Stimulated activated CD4-positive, alpha-beta T cell treated with anti-CD3 and anti-CD28 coated beads, Interleukin-12 subunit alpha, Interleukin-12 subunit beta, amount 100 ng/mL, for 4 hours (primary cell): ENCODE data around the gene RIF1.

ENCODE experiments used
- DNase-seq: peaks from one replicate; pipeline ENCODE4 v3.0.0-alpha.2; 2020

The RIF1 gene, protein sequence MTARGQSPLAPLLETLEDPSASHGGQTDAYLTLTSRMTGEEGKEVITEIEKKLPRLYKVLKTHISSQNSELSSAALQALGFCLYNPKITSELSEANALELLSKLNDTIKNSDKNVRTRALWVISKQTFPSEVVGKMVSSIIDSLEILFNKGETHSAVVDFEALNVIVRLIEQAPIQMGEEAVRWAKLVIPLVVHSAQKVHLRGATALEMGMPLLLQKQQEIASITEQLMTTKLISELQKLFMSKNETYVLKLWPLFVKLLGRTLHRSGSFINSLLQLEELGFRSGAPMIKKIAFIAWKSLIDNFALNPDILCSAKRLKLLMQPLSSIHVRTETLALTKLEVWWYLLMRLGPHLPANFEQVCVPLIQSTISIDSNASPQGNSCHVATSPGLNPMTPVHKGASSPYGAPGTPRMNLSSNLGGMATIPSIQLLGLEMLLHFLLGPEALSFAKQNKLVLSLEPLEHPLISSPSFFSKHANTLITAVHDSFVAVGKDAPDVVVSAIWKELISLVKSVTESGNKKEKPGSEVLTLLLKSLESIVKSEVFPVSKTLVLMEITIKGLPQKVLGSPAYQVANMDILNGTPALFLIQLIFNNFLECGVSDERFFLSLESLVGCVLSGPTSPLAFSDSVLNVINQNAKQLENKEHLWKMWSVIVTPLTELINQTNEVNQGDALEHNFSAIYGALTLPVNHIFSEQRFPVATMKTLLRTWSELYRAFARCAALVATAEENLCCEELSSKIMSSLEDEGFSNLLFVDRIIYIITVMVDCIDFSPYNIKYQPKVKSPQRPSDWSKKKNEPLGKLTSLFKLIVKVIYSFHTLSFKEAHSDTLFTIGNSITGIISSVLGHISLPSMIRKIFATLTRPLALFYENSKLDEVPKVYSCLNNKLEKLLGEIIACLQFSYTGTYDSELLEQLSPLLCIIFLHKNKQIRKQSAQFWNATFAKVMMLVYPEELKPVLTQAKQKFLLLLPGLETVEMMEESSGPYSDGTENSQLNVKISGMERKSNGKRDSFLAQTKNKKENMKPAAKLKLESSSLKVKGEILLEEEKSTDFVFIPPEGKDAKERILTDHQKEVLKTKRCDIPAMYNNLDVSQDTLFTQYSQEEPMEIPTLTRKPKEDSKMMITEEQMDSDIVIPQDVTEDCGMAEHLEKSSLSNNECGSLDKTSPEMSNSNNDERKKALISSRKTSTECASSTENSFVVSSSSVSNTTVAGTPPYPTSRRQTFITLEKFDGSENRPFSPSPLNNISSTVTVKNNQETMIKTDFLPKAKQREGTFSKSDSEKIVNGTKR (N-terminal part only)

DNA sequence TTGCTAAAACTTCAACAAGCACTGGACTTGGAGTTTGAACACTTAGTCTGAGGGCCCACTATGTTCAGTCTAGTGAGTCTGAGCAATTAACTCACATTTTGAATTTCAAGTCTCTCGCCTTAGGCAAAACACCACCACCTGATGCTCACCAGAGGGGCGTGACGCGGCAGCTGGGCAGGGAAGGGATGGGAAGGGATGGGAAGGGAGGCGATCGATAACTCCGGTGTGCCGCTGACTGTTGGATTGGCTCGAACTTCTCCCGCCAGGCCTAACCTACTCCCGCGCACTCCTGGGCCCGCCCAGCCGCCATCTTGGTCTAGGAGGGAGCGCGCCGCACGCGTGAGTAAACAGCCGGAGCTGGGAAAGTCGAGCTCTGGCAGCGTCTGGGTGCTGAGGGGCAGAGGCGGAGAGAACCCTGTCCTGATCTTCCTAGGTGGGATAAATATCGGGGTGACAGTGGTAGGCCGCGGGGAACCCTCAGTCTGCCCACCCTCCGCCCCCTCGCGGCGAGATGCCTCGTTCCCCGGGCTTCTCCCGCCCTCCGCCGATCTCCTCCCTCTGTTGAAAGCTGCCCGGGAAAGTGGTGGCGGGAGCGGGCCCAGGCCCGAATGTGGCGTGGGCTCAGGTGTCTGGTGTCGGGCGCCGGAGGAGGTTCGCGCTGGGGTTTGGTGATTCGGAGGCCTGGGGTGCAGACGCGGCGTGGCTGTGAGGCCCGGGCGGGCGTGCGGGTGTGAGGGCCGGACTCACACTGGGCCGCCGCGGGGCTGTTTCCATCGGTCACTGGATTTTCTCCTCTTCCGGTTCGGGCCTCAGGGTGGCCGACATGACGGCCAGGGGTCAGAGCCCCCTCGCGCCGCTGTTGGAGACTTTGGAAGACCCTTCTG is at the start of gene RIF1:
Gene RIF1 (plus strand): TSS at position 302 of the 884 bp plus-strand sequence. CDS start 522 bp downstream, at position 824.
- peak; percentile 80 for DNase-seq

DNA sequence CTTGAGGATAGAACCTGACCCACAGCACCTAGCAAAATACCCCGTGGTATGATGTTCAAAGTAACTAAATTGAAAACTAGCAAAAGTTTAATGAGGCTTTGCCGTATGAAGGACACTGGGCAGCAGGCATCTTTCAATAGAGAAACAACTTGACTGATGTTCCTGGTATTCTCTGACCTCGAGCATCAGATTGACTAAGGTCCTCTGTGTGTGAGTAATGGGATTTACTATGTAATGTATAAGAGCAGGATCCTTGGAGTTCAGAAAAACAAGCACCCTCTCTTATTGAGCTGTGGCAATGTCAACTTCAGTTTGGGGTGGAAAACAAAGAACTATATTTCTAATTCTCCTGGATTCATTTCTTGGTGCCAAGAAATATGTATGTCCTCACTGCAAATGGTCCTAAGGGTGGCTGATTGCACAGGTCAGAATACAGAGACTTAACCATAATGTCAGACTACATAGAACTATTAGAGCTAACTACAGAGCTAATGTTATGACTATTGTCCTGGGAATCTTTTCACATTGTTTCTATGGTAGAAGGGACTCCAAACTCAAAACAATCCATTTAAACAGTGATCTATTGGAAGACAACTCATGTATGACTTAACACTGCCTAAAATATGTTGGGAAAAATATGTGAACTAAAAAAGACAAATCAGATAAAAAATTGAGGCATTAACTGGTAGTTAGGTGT is 47.9 kb upstream of the RIF1 start:
- DNase-seq: no peak

DNA sequence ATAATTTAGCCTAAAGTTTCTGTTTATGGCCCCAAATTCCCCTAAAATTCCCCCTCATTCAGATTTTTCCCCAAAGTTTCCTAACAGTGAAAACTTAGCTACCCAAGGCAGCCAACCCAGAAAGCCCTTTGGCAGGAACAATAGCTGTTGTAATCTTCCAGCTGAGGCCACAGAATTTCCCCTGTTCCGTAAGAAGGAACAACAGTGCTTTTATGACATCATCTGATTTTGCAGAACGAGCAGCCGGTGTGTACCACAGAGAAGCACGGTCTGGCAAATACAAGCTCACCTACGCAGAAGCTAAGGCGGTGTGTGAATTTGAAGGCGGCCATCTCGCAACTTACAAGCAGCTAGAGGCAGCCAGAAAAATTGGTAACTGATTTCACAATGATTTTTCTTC is 46.0 kb upstream of the RIF1 start:
- DNase-seq: no peak

DNA sequence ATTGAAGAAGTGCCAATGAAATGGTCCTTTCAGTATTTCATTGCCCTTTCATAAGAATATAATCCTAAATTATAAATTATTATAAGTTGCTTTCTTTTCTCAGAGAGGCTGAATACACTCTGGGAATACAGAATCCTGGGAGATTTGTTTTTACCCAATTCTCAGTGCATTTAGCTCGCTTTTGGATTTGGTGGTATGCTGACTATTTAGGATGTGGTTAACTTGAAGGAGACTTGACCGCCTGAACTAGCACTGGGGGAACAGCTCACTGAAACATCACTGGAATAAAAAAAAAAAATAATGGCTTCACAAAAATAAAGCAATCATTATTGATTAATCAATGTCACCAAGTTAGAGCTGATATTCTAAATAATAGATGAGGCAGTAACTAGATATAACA is 42.1 kb upstream of the RIF1 start:
- DNase-seq: no peak

DNA sequence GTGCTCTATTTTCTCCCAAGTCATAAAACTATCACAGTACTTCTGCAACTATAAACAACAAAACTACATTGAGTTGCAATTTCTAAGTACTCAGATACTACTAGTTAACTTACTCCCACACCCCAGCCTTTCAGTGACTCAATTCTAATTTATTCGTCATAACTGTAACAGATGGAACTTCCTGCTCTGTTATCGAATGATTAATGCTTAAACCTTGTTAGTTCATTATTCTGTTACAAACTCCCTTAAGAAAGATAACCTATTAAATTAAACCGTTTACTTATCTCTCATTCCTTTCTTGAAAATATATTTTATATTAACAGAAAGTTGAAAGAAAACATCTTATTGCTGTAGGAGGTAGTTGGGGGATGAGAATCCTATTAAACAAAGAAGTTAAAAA is 35.3 kb upstream of the RIF1 start:
- no peak for DNase-seq

DNA sequence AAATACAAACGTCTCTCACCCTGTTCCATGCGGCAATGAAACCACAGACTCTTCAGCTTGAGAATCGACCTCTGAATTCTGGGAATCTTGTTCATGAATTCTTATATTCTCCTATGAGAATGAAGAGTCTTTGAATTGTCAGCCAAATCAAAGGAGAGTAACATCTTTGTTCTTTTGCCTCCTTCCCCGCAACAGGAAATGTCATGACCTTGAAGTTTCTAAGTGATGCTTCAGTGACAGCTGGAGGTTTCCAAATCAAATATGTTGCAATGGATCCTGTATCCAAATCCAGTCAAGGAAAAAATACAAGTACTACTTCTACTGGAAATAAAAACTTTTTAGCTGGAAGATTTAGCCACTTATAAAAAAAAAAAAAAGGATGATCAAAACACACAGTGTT is 30.5 kb upstream of the RIF1 start:
- DNase-seq: no peak

DNA sequence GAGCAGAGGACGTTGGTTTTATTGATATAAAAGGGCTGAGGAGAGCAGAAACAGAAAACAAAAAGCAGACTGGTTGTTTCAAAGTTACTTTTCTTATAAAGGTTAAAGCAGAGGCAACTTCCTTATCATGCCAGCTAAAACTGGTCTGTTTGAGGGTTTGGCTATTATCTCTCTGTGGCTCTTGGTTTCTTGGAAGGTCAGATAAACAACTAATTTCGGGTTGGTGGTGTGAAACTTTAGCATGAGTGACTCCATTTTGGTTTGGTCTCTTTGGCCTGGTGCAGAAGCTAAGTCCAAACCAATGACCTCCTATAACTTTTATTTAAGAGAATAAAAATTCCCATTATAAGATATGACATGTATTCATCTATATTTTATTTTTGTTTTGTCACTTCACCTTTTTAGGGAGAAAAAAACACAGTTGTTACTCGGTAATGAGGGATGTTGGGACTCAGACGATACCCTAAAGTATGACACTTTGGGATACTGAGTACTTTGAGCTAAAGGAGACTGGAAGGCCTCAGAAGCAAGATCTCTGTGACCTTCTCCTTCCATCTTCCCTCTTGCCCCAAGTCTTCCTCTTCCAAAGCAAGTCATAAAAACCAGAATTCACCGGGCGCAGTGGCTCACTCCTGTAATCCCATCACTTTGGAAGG is 29.0 kb upstream of the RIF1 start:
- DNase-seq: no peak

DNA sequence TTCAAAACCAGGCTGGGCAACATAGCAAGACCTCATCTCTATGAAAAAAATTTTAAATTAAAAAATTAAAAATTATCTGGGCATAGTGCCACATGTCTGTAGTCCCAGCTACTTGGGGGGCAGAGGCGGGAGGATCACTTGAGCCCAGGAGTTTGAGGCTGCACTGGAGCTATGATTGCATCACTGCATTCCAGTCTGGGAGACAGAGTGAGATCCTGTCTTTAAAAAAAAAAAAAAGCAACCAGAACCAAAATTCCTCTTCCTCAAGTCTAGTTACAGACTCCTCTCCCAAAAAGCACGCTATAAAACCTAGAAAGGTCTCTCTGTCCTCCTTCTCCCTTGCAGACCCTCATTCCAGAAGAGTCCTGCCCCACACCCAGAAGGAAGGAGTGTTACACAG is 28.4 kb upstream of the RIF1 start:
- DNase-seq: no peak

DNA sequence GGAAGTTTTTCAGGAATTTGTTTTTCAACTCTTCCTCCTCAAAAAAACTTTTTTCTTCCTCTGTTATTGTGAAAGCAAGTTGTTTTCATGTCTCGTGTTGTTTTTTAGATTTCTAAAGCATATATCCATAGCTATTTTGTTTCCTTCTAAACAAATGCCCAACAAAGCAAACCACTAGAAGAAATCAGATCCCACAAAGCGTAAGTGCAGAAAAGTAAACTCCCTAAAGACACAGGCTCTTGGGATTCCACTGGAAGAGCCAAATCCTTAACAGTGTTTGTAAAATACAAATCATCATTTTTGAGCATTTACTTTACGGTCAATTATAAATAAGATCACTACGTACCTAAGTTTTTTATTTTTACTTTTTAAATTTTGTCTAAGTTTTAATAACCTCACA is 21.7 kb upstream of the RIF1 start:
- DNase-seq: no peak

DNA sequence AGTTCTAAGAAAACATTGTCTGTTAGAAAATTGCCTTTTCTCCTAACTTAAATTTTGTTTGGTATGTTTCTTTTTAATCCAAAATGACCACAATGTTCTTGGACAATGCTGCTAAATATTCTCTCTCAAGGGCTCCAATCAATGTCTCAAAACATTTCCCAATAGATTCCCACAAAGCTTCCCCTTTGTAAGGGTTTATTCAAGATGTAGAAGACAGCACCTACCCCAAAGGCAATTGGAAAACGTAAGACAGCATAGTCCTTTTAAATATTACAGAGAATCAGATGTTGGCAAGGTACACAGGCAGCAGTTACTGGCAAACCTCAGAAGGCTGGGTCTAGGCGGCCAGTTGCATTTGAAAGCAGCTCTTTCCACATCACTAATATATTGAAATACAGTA is 18.3 kb upstream of the RIF1 start:
- DNase-seq: no peak

DNA sequence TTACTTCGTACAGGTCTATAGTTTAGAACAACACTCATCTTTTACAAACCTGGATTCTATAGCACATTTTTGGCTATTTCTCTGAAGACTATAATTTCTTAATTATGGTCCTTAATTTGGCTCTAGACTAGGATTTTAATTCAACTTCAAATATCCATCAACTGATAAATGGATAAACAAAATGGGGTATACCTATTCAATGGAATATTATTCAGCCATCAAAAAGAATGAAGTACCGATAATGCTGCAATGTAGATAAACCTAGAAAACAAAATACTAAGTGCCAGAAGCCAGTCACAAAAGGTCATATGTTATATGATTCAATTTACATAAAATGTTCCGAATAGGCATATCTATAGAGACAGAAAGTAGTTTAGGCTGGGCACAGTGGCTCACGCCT is 15.2 kb upstream of the RIF1 start:
- no peak for DNase-seq

DNA sequence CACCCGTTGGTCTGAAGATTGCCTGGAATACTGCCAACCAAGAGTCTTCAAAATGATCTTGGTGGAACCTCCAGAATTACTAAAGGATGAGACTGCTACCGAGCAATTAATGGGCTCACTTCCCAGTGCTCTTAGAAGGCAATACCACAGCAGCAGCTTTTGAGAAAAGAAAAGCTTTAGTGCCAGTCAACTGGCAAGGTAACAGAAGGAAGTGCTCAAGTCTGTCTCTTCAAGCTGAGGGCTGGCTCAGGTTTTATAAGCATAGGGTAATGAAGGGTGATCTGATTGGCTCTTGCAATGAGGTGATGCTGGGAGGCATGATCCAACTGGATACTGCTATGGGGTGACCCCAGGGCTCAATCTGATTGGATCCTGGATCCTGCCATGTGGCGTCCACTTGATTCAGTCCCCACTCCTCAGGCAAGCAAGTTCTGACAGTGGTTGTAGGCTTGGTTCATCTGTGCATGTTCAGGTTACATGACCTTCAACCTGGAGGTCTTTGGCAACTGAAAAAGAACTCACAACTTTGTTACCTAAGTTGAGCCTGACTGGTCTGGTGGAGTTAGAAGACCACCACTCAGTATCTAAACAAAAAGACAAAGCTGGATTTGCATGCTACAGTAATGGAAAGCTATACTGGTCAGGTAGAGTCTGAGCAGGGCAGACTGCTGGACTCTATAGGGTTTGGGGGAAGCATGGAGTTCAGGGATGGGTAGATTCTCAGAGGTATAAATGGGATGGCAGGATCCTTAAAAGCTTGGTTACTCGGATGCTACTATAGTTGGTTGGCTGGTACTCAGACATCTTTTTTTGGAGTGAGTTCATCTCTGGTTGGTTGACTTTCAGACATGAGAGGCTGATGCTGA is 14.0 kb upstream of the RIF1 start:
- no peak for DNase-seq

DNA sequence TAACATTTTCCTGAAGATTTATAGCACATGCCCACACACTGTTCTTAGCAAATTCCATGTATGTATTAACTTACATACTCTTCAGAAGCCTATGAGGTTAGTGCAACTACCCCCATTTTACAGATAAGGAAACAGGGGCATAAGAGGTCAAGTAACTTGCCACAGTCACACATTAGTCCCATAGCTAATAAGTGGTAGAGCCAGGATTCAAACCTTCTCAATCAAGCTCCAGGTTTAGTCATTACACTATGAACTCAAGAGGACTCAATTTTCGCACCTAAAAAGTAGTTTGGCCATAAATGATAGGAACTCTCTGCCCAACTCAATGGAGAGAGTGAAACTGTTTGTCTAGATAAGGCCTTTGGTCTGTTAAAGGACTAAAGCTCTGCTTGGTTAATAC is 9.7 kb upstream of the RIF1 start:
- no peak for DNase-seq

DNA sequence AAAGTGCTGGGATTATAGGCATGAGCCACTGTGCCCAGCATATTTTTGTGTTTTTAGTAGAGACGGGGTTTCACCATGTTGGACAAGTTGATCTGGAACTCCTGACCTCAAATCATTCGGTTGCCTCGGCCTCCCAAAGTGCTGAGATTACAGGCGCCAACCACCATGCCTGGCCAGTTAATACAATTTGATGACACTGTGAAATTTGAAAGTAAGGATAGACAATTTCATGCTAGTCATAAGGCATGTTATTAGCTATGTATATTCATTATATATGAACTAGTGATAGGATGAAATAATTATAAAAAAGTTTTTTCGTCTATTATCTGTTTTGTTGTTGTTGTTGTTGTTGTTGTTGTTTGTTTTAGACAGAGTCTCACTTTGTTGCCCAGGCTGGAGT is 8.6 kb upstream of the RIF1 start:
- no peak for DNase-seq

DNA sequence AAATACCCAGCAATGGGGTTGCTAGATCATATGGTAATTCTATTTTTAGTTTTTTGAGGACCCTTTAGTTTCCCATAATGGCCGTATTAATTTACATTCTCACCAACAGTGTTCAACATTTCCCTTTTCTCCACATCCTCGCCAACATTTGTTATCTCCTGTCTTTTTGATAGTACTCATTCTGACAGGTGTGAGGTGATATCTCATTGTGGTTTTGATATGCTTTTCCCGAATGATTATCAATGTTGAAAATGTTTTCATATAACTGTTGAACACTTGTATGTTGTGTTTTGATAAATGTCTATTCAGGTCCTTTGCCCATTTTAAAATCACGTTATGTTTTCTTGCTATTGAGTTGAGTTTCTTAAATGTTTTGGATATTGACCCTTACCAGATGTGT is 5.8 kb upstream of the RIF1 start:
- DNase-seq: no peak

DNA sequence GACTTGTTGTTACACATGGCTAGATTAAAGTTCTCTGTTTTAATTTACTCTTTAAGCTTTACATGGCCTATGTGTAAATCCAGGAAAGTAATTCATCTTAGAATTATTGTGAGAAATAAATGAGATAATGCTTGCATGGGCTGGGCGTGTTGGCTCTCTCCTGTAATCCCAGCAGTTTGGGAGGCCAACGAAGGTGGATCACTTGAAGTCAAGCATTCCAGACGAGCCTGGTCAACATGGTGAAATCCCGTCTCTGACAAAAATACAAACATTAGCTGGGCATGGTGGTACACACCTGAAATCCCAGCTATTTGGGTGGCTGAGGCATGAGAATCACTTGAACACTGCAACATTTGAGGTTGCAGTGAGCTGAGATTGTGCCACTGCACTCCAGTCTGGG is 4.3 kb upstream of the RIF1 start:
- DNase-seq: no peak

DNA sequence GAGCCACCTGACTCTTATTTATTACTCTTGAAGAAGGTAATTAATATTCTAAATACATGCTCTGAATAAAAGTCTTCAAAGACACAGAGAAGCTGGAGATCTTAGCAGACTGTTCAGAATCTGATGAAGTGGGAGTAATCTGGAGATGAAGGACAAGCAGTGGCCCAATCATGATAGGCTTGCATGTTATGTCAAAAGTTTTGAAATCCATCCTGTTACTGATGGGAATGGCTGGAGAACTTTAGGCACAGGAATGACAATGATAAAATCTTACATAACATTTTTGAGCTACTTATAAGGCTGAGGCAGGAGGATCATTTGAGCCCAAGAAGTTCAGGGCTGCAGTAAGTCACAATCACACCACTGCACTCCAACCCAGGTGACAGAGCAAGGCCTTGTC is 2.4 kb upstream of the RIF1 start:
- no peak for DNase-seq

DNA sequence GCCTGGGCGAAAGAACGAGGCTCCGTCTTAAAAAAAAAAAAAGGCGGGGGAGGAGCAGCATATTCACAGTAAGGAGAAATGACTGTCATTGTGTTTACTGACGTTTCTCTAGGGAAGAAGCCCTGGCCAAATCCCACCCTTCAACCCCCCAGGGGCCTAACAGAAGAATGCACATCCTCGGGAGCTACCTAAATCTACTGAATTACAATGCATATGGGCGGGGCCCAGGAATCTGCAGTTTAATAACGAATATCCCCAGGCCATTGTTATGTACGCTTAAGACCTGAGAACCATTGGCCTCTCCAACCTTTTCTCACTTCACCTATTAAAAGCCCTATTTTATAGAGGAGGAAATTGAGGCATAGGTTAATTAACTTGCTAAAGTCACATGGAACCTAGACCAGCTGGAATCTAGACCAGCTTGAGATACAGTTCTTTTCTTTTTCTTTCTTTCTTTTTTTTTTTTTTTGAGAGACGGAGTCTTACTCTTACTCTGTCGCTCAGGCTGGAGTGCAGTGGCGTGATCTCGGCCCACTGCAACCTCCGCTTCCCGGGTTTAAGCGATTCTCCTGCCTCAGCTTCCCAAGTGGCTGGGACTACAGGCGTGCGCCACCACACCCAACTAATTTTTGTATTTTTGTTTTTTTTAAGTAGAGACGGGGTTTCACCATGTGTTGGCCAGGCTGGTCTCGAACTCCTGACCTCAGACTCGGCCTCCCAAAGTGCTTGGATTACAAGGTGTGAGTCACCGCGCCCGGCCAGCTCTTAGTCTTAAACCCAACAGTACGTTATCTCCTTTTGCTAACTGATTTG is 708 bp upstream of the RIF1 start:
- no peak for DNase-seq

DNA sequence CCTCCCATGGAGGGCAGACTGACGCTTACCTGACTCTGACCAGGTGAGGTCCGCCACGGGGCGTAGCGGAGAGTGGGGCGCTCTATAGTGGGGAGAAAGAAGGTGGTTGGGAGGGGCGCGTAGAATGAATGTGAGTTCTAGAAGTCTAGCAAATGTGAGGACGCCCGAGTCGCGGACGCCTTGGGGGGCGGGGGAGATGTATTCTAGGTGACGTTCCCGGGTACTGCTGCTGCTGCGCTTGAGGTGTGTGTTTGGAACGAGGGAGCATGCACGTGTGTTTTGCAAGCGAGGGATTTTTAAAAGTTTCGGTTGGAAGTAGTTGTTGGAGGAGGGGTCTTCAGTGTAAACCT is 758 bp downstream of the RIF1 start:
- DNase-seq: peak; percentile 36
